Astrocyte of the spinal cord (primary cell): ENCODE data around the gene UBE2J2.

Experiments
- DNase-seq: peaks from one replicate; pipeline ENCODE4 v3.0.0; 2011; ENCODE audit warnings: low read depth, low spot score
- H3K4me3 ChIP-seq: 2 replicates; pipeline ENCODE4 v1.5.1; 2011; ENCODE audit warnings: low read depth, mild to moderate bottlenecking, low read length, moderate library complexity
- in situ Hi-C: cut with HindIII; loops from 2 replicates; pipeline ENCODE4 v1.10.0; 2017; ENCODE audit warnings: low sequenced_read_pairs
- TF ChIP-seq, protein P1 (sequence below): IDR thresholded peaks from 2 replicates; pipeline ENCODE4 v1.5.1; 2012; ENCODE audit warnings: low read depth, mild to moderate bottlenecking, low read length, inconsistent platforms

Gene UBE2J2

DNA sequence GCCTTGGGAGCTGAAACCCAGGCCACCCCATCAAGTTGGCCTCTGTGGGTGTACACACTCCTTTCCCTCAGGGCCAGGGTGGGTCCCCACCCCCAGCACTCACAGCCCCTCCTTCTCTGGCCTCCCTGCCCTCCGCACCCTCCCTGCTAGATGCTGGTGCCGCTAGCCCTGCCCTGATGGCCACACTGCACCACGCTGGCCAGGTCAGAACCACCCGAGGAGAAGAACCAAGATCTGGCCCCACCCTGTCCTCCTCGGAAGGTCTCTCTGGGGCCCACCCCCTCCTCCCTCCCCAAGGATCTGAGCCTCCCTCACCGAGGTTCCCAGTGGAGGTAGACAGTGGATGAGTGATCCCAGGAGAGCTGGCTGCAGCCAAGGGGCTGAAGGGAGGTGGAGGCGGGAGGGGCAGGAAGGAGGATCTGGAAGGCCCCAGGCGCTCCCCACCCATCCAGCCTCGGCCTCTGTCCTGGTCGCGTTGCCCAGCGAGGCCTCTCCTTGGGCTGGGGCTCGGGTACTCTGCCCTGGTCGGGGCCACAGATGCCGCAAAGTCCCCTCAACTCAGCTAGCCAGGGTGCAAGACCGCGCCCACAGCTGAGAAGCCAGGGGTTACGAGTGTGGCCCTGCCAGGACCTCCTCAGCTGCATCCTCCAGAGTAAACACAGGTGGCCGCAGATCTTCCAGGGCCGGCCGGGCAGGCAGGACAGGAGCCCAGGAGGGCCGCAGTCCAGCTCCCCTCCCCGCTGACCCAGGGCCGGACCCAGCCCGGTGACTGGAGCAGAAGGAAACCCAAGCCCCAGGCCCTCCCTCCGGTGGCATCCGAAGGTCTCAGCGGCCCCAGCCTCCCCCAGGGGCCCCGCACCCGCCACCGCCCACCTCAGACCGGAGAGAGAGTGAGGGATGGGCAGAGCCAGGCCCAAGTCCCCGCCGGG lies 36.4 kb downstream of the UBE2J2 start:
- in situ Hi-C loops, result no loop called here
- H3K4me3 ChIP-seq, result no peak overlapping the region
- DNase-seq, result no peak
- TF ChIP-seq, protein P1, sequence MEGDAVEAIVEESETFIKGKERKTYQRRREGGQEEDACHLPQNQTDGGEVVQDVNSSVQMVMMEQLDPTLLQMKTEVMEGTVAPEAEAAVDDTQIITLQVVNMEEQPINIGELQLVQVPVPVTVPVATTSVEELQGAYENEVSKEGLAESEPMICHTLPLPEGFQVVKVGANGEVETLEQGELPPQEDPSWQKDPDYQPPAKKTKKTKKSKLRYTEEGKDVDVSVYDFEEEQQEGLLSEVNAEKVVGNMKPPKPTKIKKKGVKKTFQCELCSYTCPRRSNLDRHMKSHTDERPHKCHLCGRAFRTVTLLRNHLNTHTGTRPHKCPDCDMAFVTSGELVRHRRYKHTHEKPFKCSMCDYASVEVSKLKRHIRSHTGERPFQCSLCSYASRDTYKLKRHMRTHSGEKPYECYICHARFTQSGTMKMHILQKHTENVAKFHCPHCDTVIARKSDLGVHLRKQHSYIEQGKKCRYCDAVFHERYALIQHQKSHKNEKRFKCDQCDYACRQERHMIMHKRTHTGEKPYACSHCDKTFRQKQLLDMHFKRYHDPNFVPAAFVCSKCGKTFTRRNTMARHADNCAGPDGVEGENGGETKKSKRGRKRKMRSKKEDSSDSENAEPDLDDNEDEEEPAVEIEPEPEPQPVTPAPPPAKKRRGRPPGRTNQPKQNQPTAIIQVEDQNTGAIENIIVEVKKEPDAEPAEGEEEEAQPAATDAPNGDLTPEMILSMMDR, result no peak

DNA sequence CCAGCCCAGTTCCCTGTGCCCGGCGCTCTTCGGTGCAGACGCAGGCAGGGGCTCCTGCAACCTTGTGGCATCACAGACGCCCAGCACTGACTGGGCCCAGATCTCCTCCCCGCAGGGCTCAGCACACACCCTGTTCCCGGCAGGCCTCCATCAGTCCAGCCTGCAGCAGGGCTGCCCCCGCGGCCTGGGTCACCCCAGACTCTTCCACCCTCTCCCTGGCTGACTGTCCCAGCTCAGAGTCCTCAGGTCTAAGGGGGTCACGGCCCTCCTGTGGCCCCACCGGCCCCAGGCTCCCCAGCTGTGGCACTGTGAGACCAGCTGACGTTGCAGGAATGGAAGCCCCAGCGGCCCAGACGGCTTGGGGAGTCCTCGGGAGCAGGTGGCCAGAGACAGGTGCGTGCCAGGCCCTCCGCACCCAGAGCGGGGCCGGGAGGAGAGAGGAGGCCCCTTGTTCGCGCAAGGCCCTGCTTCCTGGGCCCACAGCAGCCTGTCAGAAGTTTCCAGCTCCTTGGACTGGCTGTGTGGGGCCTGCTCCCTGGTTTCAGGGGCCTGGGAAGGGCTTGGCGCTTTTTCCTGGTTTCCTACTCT lies 37.4 kb downstream of the UBE2J2 start:
- no peak for DNase-seq
- in situ Hi-C loops, result no loop called here
- H3K4me3 ChIP-seq, result no peak overlapping the region
- TF ChIP-seq, protein P1, result no peak

DNA sequence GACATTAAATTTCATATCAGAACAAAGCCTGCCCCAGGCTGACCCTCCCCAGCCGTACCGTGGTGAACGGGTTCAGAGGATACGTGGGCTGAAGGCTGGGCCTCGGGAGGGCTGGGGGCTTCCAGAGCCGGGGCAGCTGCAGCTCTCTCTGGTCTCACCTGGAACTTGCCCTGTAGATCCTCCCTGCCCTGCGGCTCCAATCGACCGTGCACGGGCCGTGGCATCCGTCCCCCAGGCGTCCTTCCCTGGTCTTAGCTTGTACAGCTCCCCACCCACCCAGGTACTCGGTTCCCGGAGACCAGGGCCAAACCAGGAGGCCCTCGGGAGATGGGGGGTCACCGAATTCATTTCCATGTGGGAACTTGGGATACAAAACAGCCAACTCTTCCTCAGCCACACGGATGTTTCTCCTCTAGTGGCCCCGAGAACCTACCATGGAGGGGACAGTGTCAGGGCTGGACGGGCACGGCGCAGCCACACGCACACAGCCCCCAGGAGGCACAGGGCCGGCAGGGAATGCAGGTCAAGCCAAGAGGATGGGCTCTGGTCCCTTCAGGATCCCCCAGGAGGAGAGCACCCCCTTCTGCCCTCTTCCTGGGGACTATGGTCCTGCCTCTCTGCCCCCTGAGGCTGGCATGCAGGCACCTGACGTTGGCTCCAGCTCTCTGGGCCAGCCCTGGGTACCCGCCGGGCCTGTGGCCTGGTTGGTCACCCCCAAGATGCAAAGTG lies 38.5 kb downstream of the UBE2J2 start:
- in situ Hi-C loops, result no loop called here
- no peak for DNase-seq

DNA sequence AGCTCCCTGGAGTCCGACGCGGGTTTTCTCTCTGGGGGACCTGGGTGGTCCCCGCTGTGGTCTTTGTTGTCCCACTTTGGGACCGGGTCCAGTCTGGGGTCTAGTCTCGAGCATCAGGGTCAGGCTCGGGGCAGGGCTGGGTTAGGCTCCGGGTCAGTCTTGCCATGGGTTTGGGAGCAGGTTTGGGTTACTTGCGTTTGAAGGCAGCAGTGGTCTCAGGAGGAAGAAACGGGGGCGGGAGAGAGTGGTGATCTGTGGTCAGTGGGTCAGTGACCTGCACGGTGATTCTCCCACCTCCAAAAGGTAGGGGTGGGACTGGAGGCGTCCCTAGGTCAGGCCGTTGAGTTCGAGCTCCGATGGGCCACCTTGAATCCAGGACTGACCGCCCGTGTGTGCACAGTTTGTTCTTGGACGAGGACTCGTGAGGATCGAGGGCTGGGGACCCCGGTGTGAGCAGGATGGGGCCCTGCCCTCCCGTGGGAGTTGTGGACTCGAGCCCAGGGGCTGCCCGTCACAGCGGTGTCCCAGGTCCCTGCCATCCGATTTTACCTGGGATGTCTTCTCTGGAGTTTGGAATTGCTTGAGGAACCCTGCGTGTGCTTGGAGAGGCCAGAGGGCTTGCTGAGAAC lies 39.4 kb downstream of the UBE2J2 start:
- TF ChIP-seq, protein P1, result no peak
- H3K4me3 ChIP-seq, result no peak overlapping the region
- no peak for DNase-seq
- in situ Hi-C loops, result no loop called here

More for the DNA sequence above, 38.5 kb downstream of the UBE2J2 start:
- H3K4me3 ChIP-seq, result no peak overlapping the region
- TF ChIP-seq, protein P1, result no peak

DNA sequence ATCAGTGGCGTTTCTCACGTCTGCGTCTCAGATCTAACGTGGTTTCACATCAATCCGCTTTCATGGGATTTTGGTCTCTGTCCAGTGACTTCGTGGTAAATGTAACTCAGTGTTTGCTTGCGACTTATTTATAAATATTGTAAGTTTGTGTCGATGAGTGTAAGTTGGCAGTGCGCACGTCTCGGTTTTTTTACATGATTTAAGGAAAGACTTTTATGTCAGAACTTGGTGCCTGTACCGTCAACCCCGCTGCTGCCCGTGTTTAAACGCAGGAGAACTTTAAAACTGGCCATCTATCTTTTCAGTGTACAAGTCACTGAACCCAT lies 40.1 kb downstream of the UBE2J2 start:
- DNase-seq, result no peak
- TF ChIP-seq, protein P1, result no peak
- in situ Hi-C loops, result no loop called here
- H3K4me3 ChIP-seq, result no peak overlapping the region
